Left colon (tissue), 2 donors: ENCODE data around the gene ONECUT3. TPM values are rescaled to one million over a fixed set of nuclear protein-coding genes. Genes with fewer than 3 reads are reported as not detected.
A peak's percentile ranks its signal among the peaks of the same experiment; 100 is the strongest.

Source experiments
- ATAC-seq: fragments of 200-7000 bp; cut with Tn5 transposase; one replicate; pipeline ENCODE4 v1.9.1; 2020; ENCODE audit warnings: mild to moderate bottlenecking, moderate library complexity
- DNase-seq, 2 donors: peaks; one replicate each; pipeline ENCODE4 v3.0.0-alpha.2; 2020
- intact Hi-C, 2 donors: fragments of 100-400 bp; cut with DNase I in 1 of 2; cut with micrococcal nuclease in 1 of 2; formaldehyde crosslinking; loops; one replicate each; pipeline versions ENCODE4 v1.11.2 to v1.14.0; 2022; cut with DNase I, micrococcal nuclease
- total RNA-seq, 2 donors: library from RNA; stranded (reverse); fragmentation: NEBNext Ultra II Directional; extraction: Animal tissue kit (Norgen Biotek cat#: 25700); gene quantifications; one replicate each; pipeline ENCODE4 v1.2.1, GENCODE V29; 2021
- donor health status: DM: no; HTN: no; CAD: no.
- donor health status: DM: yes; HTN: yes; CAD: no.

Gene ONECUT3
- total RNA-seq, 2 donors from 2014 or later: not detected

- no peak for ATAC-seq
Measured at GRCh38 chr19:1736280-1736679, 17.0 kb upstream of the ONECUT3 start.

GRCh38 chr19:1736927-1737326, 16.4 kb upstream of the ONECUT3 start:
- ATAC-seq (no peak), DNase-seq (no peak)
- intact Hi-C loops: no loop called here

More at GRCh38 chr19:1736280-1736679, 17.0 kb upstream of the ONECUT3 start:
- intact Hi-C loops: no loop called here
- no peak for DNase-seq

GRCh38 chr19:1739960-1740629, 13.2 kb upstream of the ONECUT3 start:
- no peak for DNase-seq
- intact Hi-C loops: no loop called here
- no peak for ATAC-seq

GRCh38 chr19:1742989-1743696, 10.2 kb upstream of the ONECUT3 start:
- DNase-seq: no peak
- intact Hi-C loops: no loop called here
- ATAC-seq: no peak

GRCh38 chr19:1744133-1744665, 9.1 kb upstream of the ONECUT3 start:
- no peak for ATAC-seq
- intact Hi-C loops: no loop called here
- no peak for DNase-seq

- no peak for DNase-seq
- intact Hi-C loops: no loop called here
- ATAC-seq: no peak
Measured at GRCh38 chr19:1744822-1745563, 8.3 kb upstream of the ONECUT3 start.

- ATAC-seq (no peak), DNase-seq (no peak)
- intact Hi-C loops: no loop called here
Measured at GRCh38 chr19:1745589-1746031, 7.7 kb upstream of the ONECUT3 start.

- ATAC-seq (no peak), DNase-seq (no peak)
- intact Hi-C loops: no loop called here
Measured at GRCh38 chr19:1746401-1747284, 6.7 kb upstream of the ONECUT3 start.

GRCh38 chr19:1747285-1748114, 5.8 kb upstream of the ONECUT3 start:
- DNase-seq (no peak), ATAC-seq (no peak)
- intact Hi-C loops: no loop called here

GRCh38 chr19:1748115-1748872, 5.0 kb upstream of the ONECUT3 start:
- peak; percentile 35 to 59 for DNase-seq
- peak; percentile 90 for ATAC-seq

GRCh38 chr19:1748873-1749341, 4.4 kb upstream of the ONECUT3 start:
- DNase-seq (no peak), ATAC-seq (no peak)
- intact Hi-C loops: no loop called here

More at GRCh38 chr19:1748115-1748872, 5.0 kb upstream of the ONECUT3 start:
- intact Hi-C loops: no loop called here

GRCh38 chr19:1749373-1750342, 3.6 kb upstream of the ONECUT3 start:
- ATAC-seq: no peak
- intact Hi-C loops: no loop called here
- DNase-seq: no peak

GRCh38 chr19:1750343-1751021, 2.8 kb upstream of the ONECUT3 start:
- no peak for ATAC-seq
- intact Hi-C loops: no loop called here
- DNase-seq: no peak

- DNase-seq (no peak), ATAC-seq (no peak)
- intact Hi-C loops: no loop called here
Measured at GRCh38 chr19:1751367-1752008, 1.8 kb upstream of the ONECUT3 start.
